Nucleus accumbens (tissue), 56 donors: ENCODE results near the gene EPN1.
A peak's percentile ranks its signal among the peaks of the same experiment; 100 is the strongest.

ENCODE experiments used
- DNase-seq, 56 donors: peaks; one replicate each; lab custom pipeline; 2025; lab: John Stamatoyannopoulos, UW

Gene EPN1

GRCh38 chr19:55659822-55660221 is 15.2 kb upstream of the EPN1 start:
- no peak for DNase-seq

DNA sequence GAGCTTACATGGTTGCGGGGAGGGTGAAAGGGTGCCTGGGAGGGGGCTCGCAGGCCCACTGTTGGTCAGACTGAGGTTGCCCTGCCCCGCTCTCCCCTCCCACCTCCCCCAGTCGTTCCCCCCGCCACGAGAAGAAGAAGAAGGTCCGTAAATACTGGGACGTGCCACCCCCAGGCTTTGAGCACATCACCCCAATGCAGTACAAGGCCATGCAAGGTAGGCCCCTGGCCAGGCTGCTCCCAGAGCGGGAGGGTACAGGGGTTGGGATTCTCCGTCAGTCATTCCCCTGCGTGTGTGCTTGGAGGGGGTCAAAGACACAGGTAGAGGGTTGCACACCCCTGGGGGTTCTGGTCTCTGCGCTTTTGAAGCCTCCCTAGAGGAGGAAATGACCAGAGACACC is 14.6 kb upstream of the EPN1 start:
- no peak for DNase-seq

DNA sequence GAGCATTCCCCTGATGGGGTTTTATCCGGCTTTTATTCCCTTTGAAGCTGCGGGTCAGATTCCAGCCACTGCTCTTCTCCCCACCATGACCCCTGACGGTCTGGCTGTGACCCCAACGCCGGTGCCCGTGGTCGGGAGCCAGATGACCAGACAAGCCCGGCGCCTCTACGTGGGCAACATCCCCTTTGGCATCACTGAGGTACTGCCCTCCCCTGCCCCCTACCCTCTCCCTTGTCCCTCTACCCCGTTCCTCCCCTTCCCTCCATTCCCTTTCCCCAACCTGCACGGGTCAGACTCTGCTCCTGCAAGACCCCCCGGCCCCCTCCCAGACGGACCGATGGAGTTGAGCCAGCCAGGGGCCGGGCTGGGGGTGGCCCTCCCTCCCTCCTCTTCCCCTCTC is 14.0 kb upstream of the EPN1 start:
- no peak for DNase-seq

GRCh38 chr19:55661826-55662225 is 13.2 kb upstream of the EPN1 start:
- DNase-seq: no peak

DNA sequence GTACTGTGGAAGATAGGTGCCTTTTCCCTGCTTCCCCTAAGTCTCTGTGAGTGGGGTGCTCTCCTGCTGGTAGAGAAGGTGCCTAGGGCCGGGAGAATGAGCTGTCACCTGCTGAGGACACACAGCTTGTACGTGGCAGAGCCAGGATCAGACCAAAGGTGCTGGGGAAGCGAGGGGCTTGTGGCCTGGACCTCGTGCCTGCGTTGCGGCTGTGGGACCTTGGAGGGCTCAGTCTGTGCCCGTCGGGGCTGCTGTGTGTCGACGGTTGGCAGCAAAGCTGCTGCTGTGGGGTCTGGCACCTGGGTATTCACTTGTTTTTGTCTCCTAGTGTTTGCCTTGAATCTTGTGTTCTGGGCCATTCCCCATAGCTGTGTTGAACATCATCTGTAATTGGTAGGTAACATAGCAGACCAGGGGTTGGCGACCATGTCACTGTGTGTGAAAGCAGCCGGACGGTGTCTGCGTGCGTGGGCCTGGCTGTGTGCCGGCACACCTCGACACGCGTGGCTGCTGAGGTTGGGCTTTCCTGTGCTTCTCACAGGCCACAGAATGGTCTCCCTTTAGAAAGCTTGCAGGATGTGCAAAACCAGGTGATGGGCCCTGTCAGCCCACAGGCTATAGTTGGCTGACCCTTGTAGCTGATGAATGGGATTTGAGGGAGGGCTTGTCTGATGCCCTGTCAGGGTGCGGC is 11.0 kb upstream of the EPN1 start:
- no peak for DNase-seq

- DNase-seq: no peak
Measured at GRCh38 chr19:55666343-55667005, 8.6 kb upstream of the EPN1 start.

GRCh38 chr19:55667006-55667381 is 8.0 kb upstream of the EPN1 start:
- no peak for DNase-seq

DNA sequence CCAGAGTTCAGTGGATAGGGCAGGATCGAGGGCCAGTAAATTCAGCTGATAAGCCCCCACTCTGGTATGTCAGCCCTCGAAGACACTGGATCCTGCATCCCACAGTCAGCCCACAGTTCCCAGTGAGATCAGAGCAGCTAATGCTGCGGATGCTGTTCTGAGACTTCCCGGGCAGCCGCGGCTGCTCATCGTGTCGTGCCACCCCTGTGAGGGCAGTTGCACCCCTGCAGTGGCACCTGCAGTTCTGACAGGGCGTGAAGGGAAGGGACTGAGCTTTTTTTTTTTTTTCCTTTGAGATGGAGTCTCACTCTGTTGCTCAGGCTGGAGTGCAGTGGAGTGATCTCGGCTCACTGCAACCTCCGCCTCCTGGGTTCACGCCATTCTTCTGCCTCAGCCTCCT is 7.5 kb upstream of the EPN1 start:
- DNase-seq: no peak

GRCh38 chr19:55667958-55668357 is 7.1 kb upstream of the EPN1 start:
- DNase-seq: peak in 24 of 56 donors; percentile 4 to 71 (median 27)

- DNase-seq: no peak
Measured at GRCh38 chr19:55668603-55669348, 6.2 kb upstream of the EPN1 start.

DNA sequence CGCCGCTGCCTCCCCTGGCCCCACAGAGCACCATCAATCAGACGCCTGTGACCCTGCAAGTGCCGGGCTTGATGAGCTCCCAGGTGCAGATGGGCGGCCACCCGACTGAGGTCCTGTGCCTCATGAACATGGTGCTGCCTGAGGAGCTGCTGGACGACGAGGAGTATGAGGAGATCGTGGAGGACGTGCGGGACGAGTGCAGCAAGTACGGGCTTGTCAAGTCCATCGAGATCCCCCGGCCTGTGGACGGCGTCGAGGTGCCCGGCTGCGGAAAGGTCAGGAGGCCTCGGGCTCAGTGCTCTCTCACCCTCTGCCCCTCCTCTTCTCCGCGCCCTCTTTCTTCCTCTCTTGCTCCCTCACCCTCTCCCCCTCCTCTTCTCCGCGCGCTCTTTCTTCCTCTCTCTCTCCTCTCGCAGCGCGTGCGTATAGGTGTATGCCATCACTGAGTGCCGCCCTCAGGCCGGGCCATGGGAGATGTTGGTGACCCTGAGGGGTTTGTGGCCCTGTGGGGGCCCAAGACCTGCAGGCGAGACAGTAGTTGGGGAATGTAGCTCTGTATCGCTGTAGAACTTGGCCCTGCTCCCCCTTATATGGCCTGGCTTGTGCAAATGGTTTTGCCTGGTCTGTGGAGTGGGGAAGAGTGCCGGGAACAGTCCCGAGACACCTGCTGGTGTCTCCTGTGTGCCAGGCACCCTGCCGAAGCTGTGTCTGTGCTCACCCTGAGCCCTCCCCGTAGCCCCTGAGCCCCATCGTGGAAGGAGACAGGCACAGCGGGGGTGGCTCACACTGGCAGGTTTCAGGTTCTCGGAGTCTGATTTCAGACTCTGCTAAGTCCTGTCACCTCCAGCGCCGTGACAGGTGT is 5.4 kb upstream of the EPN1 start:
- DNase-seq: peak in 23 of 56 donors; percentile 8 to 72 (median 36)

- DNase-seq: peak in 27 of 56 donors; percentile 2 to 72 (median 17)
Measured at GRCh38 chr19:55670280-55671053, 4.6 kb upstream of the EPN1 start.

DNA sequence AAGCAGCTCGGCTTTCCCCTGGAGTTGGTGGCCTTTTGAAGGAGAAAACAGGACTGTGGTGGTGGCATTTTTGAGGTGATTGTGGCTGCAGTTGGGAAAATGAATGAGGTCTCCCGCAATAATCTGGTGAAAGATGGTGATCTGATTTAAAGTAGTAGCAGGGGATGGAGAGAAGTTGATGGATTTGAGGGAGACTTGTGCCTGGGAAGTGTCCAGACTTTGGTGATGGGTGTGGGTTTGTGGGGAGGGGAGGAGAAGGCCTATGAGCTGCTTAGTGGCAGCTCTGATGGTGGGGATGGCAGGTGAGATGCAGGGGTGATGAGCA is 4.0 kb upstream of the EPN1 start:
- no peak for DNase-seq

DNA sequence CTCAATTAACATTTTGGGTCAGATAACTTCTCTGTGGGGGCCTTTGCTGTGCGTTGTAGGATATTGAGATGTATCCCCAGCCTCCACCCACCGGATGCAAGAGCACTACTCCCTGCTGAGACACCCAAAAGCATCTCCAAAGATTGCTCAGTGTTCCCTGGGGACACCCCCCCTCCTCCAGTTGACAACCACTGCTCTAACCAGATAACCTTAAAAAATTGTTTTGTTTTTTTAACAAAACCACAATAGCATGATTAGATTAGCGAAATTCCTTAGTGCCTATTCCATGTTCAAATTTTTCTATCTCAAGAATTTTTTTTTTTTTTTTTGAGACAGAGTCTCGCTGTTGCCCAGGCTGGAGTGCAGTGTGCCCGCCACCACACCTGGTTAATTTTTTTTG is 2.6 kb upstream of the EPN1 start:
- DNase-seq: no peak

GRCh38 chr19:55673465-55673864 is 1.6 kb upstream of the EPN1 start:
- DNase-seq: no peak

DNA sequence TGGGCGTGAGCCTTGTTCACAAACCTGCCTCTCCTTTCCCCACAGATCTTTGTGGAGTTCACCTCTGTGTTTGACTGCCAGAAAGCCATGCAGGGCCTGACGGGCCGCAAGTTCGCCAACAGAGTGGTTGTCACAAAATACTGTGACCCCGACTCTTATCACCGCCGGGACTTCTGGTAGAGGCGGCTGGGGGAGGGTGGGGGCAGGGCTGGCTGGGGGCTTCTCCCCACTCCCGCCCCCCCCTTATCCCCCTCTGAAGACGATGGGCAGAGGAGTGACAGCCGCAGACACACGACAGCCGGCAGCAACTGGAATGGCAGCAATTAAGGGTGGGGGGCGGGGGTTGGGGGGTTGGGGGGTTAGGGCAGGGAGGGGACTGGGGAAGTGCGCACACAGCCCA is 1.1 kb upstream of the EPN1 start:
- DNase-seq: no peak

- no peak for DNase-seq
Measured at GRCh38 chr19:55674459-55674840, 576 bp upstream of the EPN1 start.

GRCh38 chr19:55675661-55676354 is 782 bp downstream of the EPN1 start:
- DNase-seq: no peak

DNA sequence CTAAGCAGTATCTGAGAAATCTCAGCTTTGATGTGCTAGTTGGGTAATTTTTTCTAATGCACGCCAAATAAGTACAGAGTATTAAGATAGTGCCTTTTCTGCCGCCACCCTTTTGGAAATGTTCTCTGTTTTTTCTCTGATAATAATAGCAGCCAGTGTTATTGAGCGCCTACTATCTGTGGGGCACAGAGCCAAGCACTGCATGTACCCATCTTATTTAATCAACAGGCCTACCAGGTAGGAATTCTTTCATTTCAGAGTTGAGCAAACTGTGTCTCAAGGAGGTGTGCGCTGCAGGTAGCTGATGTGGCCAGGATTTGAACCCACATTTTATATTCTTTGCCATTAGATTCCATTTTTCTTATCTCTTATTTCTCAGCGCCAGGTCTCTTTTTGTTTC is 1.4 kb downstream of the EPN1 start:
- DNase-seq: peak in 1 of 56 donors; percentile 4
